RWPE1 (cell line): ENCODE results near the gene CST7.

Source experiments
- CTCF ChIA-PET: fragments of 350-600 bp; sonication (Branson Sonifier 250); formaldehyde crosslinking; extraction: SDS; loops from one replicate; lab custom pipeline; 2021; lab: Yijun Ruan, JAX
- POLR2A ChIA-PET: fragments of 400-600 bp; formaldehyde crosslinking; extraction: SDS; loops from one replicate; lab custom pipeline; 2020; ENCODE audit warnings: antibody characterized with exemption; ENCODE audit not compliant: low non-redundant PET; lab: Yijun Ruan, JAX
- DNase-seq: peaks from one replicate; pipeline ENCODE4 v3.0.0; 2012; ENCODE audit warnings: low spot score
- H3K27ac ChIP-seq: fragments of 450-650 bp; 2 replicates; pipeline ENCODE4 v1.5.1; 2017
- CTCF ChIP-seq: fragments of 450-650 bp; conservative IDR thresholded peaks from 2 replicates; pipeline ENCODE4 v1.5.1; 2017; ENCODE audit warnings: low read depth, mild to moderate bottlenecking

The CST7 gene

DNA sequence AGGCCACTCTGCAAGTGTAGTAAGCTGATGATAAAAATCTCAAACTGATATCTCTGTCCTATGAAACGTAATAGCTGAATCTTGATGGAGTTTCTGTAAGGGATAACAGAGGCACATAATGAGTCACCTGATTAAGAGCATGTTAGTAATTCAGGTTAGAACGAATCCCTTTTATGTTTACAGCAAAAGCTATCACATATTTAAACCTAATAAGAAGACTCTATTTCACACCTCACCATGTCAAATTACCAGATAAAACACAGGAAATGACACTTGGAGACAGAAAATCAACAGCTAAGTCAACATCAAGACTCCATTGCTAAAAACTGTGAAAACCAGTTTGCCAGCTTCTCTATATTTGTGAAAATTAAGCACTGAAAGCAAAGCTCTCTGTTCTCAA is 11.8 kb downstream of the CST7 start:
- CTCF ChIA-PET: no interaction called here
- no peak overlapping the region for H3K27ac ChIP-seq
- DNase-seq: no peak
- POLR2A ChIA-PET: no interaction called here
- no peak for TF ChIP-seq CTCF

DNA sequence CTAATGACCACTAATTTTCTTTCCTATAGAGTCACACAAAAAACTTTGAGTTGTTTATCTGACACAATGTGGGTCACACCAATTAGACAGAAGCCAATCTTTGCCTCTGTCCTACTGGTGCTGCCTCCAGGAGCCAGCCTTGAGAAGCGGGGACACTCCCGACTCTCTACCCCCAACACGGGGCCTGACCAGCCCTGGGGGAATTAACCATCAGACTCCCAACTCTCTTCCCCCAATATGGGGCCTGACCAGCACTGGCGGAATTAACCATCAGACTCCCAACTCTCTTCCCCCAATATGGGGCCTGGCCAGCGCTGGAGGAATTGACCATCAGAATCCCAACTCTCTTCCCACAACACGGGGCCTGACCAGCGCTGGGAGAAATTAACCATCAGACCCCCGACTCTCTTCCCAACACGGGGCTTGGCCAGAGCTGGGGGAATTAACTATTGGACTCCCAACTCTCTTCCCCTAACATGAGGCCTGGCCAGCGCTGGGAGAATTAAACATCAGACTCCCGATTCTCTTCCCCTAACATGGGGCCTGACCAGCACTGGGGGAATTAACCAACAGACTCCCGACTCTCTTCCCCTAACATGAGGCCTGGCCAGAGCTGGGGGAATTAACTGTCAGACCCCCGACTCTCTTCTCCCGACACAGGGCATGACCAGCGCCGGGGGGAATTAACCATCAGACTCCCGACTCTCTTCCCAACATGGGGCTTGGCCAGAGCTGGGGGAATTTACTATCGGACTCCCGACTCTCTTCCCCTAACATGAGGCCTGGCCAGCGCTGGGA is 12.5 kb downstream of the CST7 start:
- H3K27ac ChIP-seq: no peak overlapping the region
- ChIA-PET CTCF (no interaction called here), POLR2A (no interaction called here)
- no peak for DNase-seq
- TF ChIP-seq CTCF: no peak

DNA sequence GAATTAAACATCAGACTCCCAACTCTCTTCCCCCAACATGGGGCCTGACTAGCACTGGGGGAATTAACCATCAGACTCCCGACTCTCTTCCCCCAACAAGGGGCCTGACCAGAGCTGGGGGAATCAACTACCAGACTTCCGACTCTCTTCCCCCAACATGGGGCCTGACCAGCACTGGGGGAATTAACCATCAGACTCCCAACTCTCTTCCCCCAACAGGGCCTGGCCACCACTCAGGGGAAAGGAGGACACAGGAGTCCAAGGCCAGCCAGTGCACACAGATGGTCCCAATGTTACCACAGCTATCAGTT is 13.1 kb downstream of the CST7 start:
- no peak for TF ChIP-seq CTCF
- DNase-seq: no peak
- POLR2A ChIA-PET: no interaction called here
- CTCF ChIA-PET: no interaction called here
- H3K27ac ChIP-seq: no peak overlapping the region

GRCh38 chr20:24962510-24962909 is 13.4 kb downstream of the CST7 start:
- POLR2A ChIA-PET: no interaction called here
- no peak for DNase-seq
- CTCF ChIA-PET: no interaction called here
- H3K27ac ChIP-seq: no peak overlapping the region
- no peak for TF ChIP-seq CTCF

- DNase-seq: no peak
- CTCF ChIA-PET: no interaction called here
- H3K27ac ChIP-seq: no peak overlapping the region
- TF ChIP-seq CTCF: no peak
- POLR2A ChIA-PET: no interaction called here
Measured at GRCh38 chr20:24963672-24964505, 14.8 kb downstream of the CST7 start.

- ChIA-PET CTCF (no interaction called here), POLR2A (no interaction called here)
- no peak for DNase-seq
- no peak for TF ChIP-seq CTCF
- no peak overlapping the region for H3K27ac ChIP-seq
Measured at GRCh38 chr20:24964506-24964840, 15.4 kb downstream of the CST7 start.
